GM13977 (cell line): Measurements from ENCODE around the gene ARHGAP40.

Experiments
- DNase-seq: peaks from one replicate; pipeline ENCODE4 v3.0.0; 2012; ENCODE audit warnings: low spot score
- CTCF ChIP-seq: IDR thresholded peaks from 2 replicates; pipeline ENCODE4 v1.5.1; 2012; ENCODE audit warnings: mild to moderate bottlenecking, control low read depth; ENCODE audit not compliant: insufficient read depth; ENCODE audit errors: extremely low read depth, missing control alignments
- in situ Hi-C: fragments of 300-500 bp; cut with MboI; formaldehyde crosslinking; loops from one replicate; pipeline ENCODE4 v1.12.0; 2022; ENCODE audit warnings: low sequenced_read_pairs, low pct_unique_long_range_greater_than_20kb, mixed read lengths, inconsistent platforms; ENCODE audit not compliant: unreplicated experiment

Gene ARHGAP40

DNA sequence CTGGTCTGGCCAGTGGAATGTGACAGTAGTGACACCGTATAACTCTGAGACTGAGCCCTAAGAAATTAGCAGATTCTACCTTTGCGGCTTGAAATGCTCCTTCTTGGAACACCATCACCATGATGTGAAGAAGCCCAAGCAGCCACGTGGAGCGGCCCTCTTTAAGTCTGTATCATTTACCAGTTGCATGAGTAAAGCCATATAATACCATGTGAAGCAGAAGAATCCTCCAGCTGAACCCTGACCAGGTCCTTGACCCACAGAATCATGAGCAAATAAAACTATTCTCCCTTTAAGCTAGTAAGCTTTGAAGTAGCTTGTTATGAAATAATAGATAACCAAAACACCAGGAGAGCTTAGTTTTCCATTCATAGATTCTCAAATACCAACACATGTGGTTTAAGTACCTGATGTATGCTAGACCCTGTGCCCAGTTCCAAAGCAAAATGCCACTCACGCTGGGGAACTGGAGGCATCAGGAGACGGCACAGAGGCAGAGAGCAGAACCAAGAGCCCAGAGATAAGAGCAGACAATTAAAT, 65.9 kb downstream of the ARHGAP40 start:
- DNase-seq: no peak
- in situ Hi-C loops: loop anchor here (25.0 kb wide), 1 partner anchor 245 kb away; no protein-coding TSS in a partner anchor
- TF ChIP-seq CTCF: no peak

GRCh38 chr20:38669688-38670087, 68.1 kb downstream of the ARHGAP40 start:
- TF ChIP-seq CTCF: no peak
- in situ Hi-C loops: loop anchor here (25.0 kb wide), 1 partner anchor 243 kb away; no protein-coding TSS in a partner anchor
- no peak for DNase-seq

- in situ Hi-C loops: loop anchor here (25.0 kb wide), 1 partner anchor 242 kb away; no protein-coding TSS in a partner anchor
- no peak for TF ChIP-seq CTCF
- no peak for DNase-seq
Measured at GRCh38 chr20:38670786-38671185, 69.2 kb downstream of the ARHGAP40 start.

DNA sequence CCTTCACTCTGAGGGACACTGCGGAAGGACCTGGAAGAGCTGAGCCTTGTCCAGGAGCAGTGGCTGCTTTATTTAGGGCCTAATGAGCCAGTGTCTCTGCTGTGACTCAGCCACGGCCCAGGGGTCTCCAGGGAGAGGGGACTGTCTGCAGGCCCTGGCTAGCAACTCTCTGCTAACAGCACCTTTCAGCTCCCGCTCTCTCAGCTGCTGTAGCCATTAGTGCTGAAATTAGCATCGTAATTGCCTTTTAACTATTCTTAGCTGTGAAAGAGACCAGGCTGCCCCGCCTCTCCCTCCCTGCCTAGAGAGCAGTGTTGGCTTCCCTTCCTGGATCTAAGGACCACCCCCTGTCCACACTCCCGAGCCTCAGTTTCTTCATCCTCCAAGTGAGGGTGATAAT, 69.6 kb downstream of the ARHGAP40 start:
- no peak for DNase-seq
- TF ChIP-seq CTCF: no peak
- in situ Hi-C loops: loop anchor here (25.0 kb wide), 1 partner anchor 241 kb away; no protein-coding TSS in a partner anchor

DNA sequence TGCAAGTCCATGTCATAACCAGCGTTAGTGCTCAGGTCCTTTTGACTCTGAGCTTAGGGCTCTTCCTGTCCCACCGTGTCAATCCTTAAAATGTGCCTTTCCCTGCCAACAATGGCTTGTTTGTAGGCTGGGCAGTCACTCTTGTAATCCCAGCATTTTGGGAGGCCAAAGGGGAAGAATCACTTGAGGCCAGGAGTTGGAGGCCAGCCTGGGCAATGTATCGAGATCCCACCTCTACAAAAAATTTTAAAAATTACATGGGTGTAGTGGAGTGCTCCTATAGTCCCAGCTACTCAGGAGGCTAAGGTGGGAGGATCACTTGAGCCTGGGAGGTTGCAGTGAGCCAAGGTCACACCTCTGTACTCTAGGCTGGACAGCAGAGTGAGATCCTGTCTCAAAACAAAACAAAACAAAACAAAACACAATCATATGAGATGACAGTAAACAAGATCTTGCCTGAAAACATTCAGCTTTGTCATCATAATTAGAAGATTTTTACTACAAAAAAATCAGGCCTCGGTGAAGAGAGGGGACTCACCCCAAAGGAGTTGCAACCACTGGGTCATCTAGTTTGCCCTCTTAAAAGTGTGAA, 70.2 kb downstream of the ARHGAP40 start:
- TF ChIP-seq CTCF: no peak
- in situ Hi-C loops: loop anchor here (25.0 kb wide), 1 partner anchor 241 kb away; no protein-coding TSS in a partner anchor
- DNase-seq: no peak

- TF ChIP-seq CTCF: no peak
Measured at GRCh38 chr20:38672504-38672903, 70.9 kb downstream of the ARHGAP40 start.

More at GRCh38 chr20:38672504-38672903, 70.9 kb downstream of the ARHGAP40 start:
- no peak for DNase-seq
- in situ Hi-C loops: loop anchor here (25.0 kb wide), 1 partner anchor 240 kb away; no protein-coding TSS in a partner anchor
